Panc1 (cell line): Measurements from ENCODE around the gene POFUT2. TPM values are rescaled to one million over a fixed set of nuclear protein-coding genes. Genes with fewer than 3 reads are reported as not detected.

ENCODE experiments used
- ATAC-seq: fragments of 200-7000 bp; cut with Tn5 transposase; 2 replicates; pipeline ENCODE4 v1.9.1; 2020; ENCODE audit warnings: mild to moderate bottlenecking, moderate library complexity
- BruUV-seq: library from RNA; stranded (reverse); fragments of 400-500 nt; replicated peaks from 2 replicates; lab custom pipeline; 2021; lab: Mats Ljungman, UMichigan
- CTCF ChIA-PET: fragments of 300-600 bp; sonication (Branson Sonifier 250); formaldehyde crosslinking; loops from one replicate; lab custom pipeline; 2022; ENCODE audit warnings: antibody characterized with exemption; lab: Charles Lee
- POLR2A ChIA-PET: fragments of 300-600 bp; sonication (Branson Sonifier 250); formaldehyde crosslinking; loops from one replicate; lab custom pipeline; 2022; ENCODE audit warnings: antibody characterized with exemption; lab: Charles Lee
- DNase-seq: peaks from one replicate; pipeline ENCODE4 v3.0.0-alpha.2; 2010; ENCODE audit warnings: low read depth, low spot score
- H3K27ac ChIP-seq: 2 replicates; pipeline ENCODE4 v1.5.1; 2011; ENCODE audit warnings: mild to moderate bottlenecking, low read length, inconsistent platforms
- H3K27me3 ChIP-seq: fragments of 200-500 bp; sonication (Bioruptor generic); 2 replicates; pipeline ENCODE4 v1.6.0; 2014; ENCODE audit warnings: low read length, inconsistent platforms; ENCODE audit not compliant: control insufficient read depth, insufficient read depth
- H3K36me3 ChIP-seq: fragments of 200-500 bp; sonication (Bioruptor generic); 2 replicates; pipeline ENCODE4 v1.5.1; 2014; ENCODE audit warnings: inconsistent platforms, mild to moderate bottlenecking, low read length, moderate library complexity; ENCODE audit not compliant: control insufficient read depth, insufficient read depth
- H3K4me1 ChIP-seq: 2 replicates; pipeline ENCODE4 v1.5.1; 2011; ENCODE audit warnings: inconsistent platforms, mild to moderate bottlenecking, low read length, moderate library complexity; ENCODE audit not compliant: control insufficient read depth, insufficient read depth
- H3K4me3 ChIP-seq, 2 experiments: 2 replicates each; pipeline ENCODE4 v1.5.1; 2011 to 2012; ENCODE audit warnings: low read depth in 2 of 2, low read length in 2 of 2, mild to moderate bottlenecking in 2 of 2, inconsistent platforms in 1 of 2, moderate library complexity in 1 of 2
- H3K9me3 ChIP-seq: fragments of 200-500 bp; sonication (Bioruptor generic); 2 replicates; pipeline ENCODE4 v1.5.1; 2014; ENCODE audit warnings: low read depth, mild to moderate bottlenecking, inconsistent platforms, low read length, moderate library complexity; ENCODE audit not compliant: control insufficient read depth, insufficient read depth
- CTCF ChIP-seq: fragments of 450-650 bp; IDR thresholded peaks from 2 replicates; pipeline ENCODE4 v1.5.1; 2017; ENCODE audit warnings: mild to moderate bottlenecking
- POLR2AphosphoS5 ChIP-seq: IDR thresholded peaks from 2 replicates; pipeline ENCODE4 v1.6.1; 2012; ENCODE audit warnings: mild to moderate bottlenecking, low read depth, low read length, moderate library complexity
- REST ChIP-seq, 2 experiments: IDR thresholded peaks; 2 replicates each; pipeline ENCODE4 v1.6.1; 2011 to 2012; ENCODE audit warnings: low read depth in 2 of 2, control low read depth in 1 of 2, low read length in 1 of 2, mild to moderate bottlenecking in 1 of 2, moderate library complexity in 1 of 2; ENCODE audit not compliant: insufficient read depth in 1 of 2
- SIN3A ChIP-seq: IDR thresholded peaks from 2 replicates; pipeline ENCODE4 v1.6.1; 2012; ENCODE audit warnings: low read depth, mild to moderate bottlenecking, low read length, moderate library complexity, borderline replicate concordance; ENCODE audit not compliant: insufficient read depth
- TCF7L2 ChIP-seq: IDR thresholded peaks from 2 replicates; pipeline ENCODE4 v1.6.1; 2011; ENCODE audit warnings: mild to moderate bottlenecking, low read depth, low read length, inconsistent platforms
- in situ Hi-C: cut with HindIII; loops from 2 replicates; pipeline ENCODE4 v1.10.0; 2016; ENCODE audit warnings: low sequenced_read_pairs, low pct_unique_long_range_greater_than_20kb
- intact Hi-C: fragments of 100-400 bp; cut with micrococcal nuclease; formaldehyde crosslinking; loops from one replicate; pipeline ENCODE4 v1.10.0; 2022; ENCODE audit not compliant: unreplicated experiment
- total RNA-seq: library from RNA; stranded (reverse); gene quantifications from one replicate; pipeline ENCODE4 v1.2.1, GENCODE V29; 2021; ENCODE audit not compliant: unreplicated experiment

POFUT2 gene
- total RNA-seq, 1 experiment from 2014 or later: 59.6 TPM

GRCh38 chr21:45257673-45258341 is 29.9 kb downstream of the POFUT2 start:
- H3K27me3 ChIP-seq: no peaks in the 10 kb centered on the region
- no TSS peak for BruUV-seq
- no peak for TF ChIP-seq POLR2AphosphoS5
- no peak for TF ChIP-seq CTCF
- no peak for TF ChIP-seq REST (IDR thresholded peaks at IDR 0.05; ENCODE audit: insufficient read depth in 1 of 2, low read depth in 2 of 2, low read length in 1 of 2)
- TF ChIP-seq SIN3A: no peak
- no peak for TF ChIP-seq TCF7L2
- in situ Hi-C loops: no loop called here
- H3K4me3 ChIP-seq: no peak overlapping the region
- no peaks in the 10 kb centered on the region for H3K36me3 ChIP-seq
- POLR2A ChIA-PET: no interaction called here
- CTCF ChIA-PET: no interaction called here
- intact Hi-C loops: no loop called here
- ATAC-seq: no peak
- peaks cover 7% of the 10 kb centered on the region for H3K4me1 ChIP-seq
- no peaks in the 10 kb centered on the region for H3K9me3 ChIP-seq
- no peak overlapping the region for H3K27ac ChIP-seq
- no peak for DNase-seq

- Histone ChIP-seq H3K4me1 (peaks cover 7% of the 10 kb centered on the region), H3K9me3 (no peaks in the 10 kb centered on the region), H3K27me3 (no peaks in the 10 kb centered on the region), H3K4me3 (no peak overlapping the region), H3K27ac (no peak overlapping the region), H3K36me3 (no peaks in the 10 kb centered on the region)
- intact Hi-C loops (no loop called here), in situ Hi-C loops (no loop called here)
- no TSS peak for BruUV-seq
- ATAC-seq (no peak; the same call in 1 of the 2 replicates), DNase-seq (no peak)
- TF ChIP-seq SIN3A: no peak
- TF ChIP-seq REST (IDR thresholded peaks at IDR 0.05; ENCODE audit: insufficient read depth in 1 of 2, low read depth in 2 of 2, low read length in 1 of 2): no peak
- no peak for TF ChIP-seq POLR2AphosphoS5
- TF ChIP-seq CTCF: no peak
- no peak for TF ChIP-seq TCF7L2
- ChIA-PET CTCF (interaction anchor here (0.6 to 1.4 kb wide), 2 partner anchors 14 to 116 kb away, joined by 3 read pairs; no protein-coding TSS in a partner anchor), POLR2A (no interaction called here)
Observed at GRCh38 chr21:45256912-45257672, 30.6 kb downstream of the POFUT2 start.
